HepG2 (cell line): ENCODE measurements around the gene FAM234B. TPM values are rescaled to one million over a fixed set of nuclear protein-coding genes. Genes with fewer than 3 reads are reported as not detected.

ENCODE experiments used
- ATAC-seq: fragments of 200-7000 bp; cut with Tn5 transposase; 3 replicates; pipeline ENCODE4 v1.9.1; 2020; ENCODE audit warnings: mild to moderate bottlenecking, moderate library complexity
- BruUV-seq: library from RNA; stranded (reverse); fragments of 400-500 nt; replicated peaks from 2 replicates; lab custom pipeline; 2021; lab: Mats Ljungman, UMichigan
- CTCF ChIA-PET: fragments of 300-600 bp; formaldehyde crosslinking; extraction: SDS; loops from one replicate; lab custom pipeline; 2021; ENCODE audit warnings: low total read pairs, inconsistent platforms, low intra/inter-chr PET ratio; lab: Yijun Ruan, JAX
- POLR2A ChIA-PET: fragments of 350-600 bp; sonication (Branson Sonifier 250); formaldehyde crosslinking; loops from one replicate; lab custom pipeline; 2020; ENCODE audit warnings: antibody characterized with exemption, inconsistent platforms; lab: Yijun Ruan, JAX
- DNase-seq: peaks from one replicate; pipeline ENCODE4 v3.0.0-alpha.2; 2015; ENCODE audit warnings: low spot score
- FAIRE-seq: peaks from 3 replicates; lab custom pipeline; 2011; peaks lifted over from hg19 to GRCh38; lab: Jason Lieb, UNC
- H2AFZ ChIP-seq: one replicate; pipeline ENCODE4 v1.6.1; 2011; ENCODE audit warnings: low read length, inconsistent platforms
- H3K27ac ChIP-seq: fragments of 300-600 bp; 3 replicates; pipeline ENCODE4 v1.8.0; 2011; ENCODE audit warnings: mixed run types, mild to moderate bottlenecking, mixed read lengths, low read length, inconsistent platforms; ENCODE audit not compliant: insufficient read depth; ENCODE audit errors: extremely low read length
- H3K27me3 ChIP-seq, 2 experiments: fragments of 200-600 bp in 1 of 2; 2 replicates in 1 of 2; 3 replicates in 1 of 2; pipeline versions ENCODE4 v1.6.0 to v1.8.0; 2011; ENCODE audit warnings: low read length in 2 of 2, mild to moderate bottlenecking in 2 of 2, moderate library complexity in 2 of 2, inconsistent platforms in 1 of 2; ENCODE audit not compliant: insufficient read depth in 2 of 2, control insufficient read depth in 1 of 2
- H3K36me3 ChIP-seq, 2 experiments: fragments of 200-600 bp in 1 of 2; replicated peaks in 1 of 2; 2 replicates in 1 of 2; 3 replicates in 1 of 2; pipeline versions ENCODE4 v1.5.1 to v1.8.0; 2011; ENCODE audit warnings: low read length in 2 of 2, inconsistent platforms in 1 of 2; ENCODE audit not compliant: insufficient read depth in 2 of 2, control insufficient read depth in 1 of 2
- H3K4me1 ChIP-seq: 2 replicates; pipeline ENCODE4 v1.5.1; 2012; ENCODE audit warnings: low read length, inconsistent platforms; ENCODE audit not compliant: insufficient read depth
- H3K4me2 ChIP-seq: 2 replicates; pipeline ENCODE4 v1.6.0; 2011; ENCODE audit warnings: low read depth, low read length, inconsistent platforms
- H3K4me3 ChIP-seq, 3 experiments: fragments of 200-600 bp in 1 of 3; sonication (generic), shearing (Covaris generic) in 1 of 3; replicated peaks in 1 of 3; 2 replicates each; pipeline ENCODE4 v1.5.1; 2011 to 2016; ENCODE audit warnings: low read length in 3 of 3, inconsistent platforms in 2 of 3, low read depth in 2 of 3, mild to moderate bottlenecking in 2 of 3, control low read depth in 1 of 3, mixed read lengths in 1 of 3; ENCODE audit not compliant: insufficient read depth in 1 of 3
- H3K79me2 ChIP-seq: one replicate; pipeline ENCODE4 v1.6.1; 2011; ENCODE audit warnings: low read length, inconsistent platforms; ENCODE audit not compliant: insufficient read depth
- H3K9ac ChIP-seq: 2 replicates; pipeline ENCODE4 v1.6.0; 2011; ENCODE audit warnings: mild to moderate bottlenecking, low read depth, low read length, inconsistent platforms; ENCODE audit not compliant: insufficient read depth
- H3K9me3 ChIP-seq: 2 replicates; pipeline ENCODE4 v1.5.1; 2012; ENCODE audit warnings: mild to moderate bottlenecking, low read length
- H4K20me1 ChIP-seq: 2 replicates; pipeline ENCODE4 v1.6.0; 2011; ENCODE audit warnings: inconsistent platforms, mild to moderate bottlenecking, low read length, moderate library complexity; ENCODE audit not compliant: insufficient read depth
- AGO2 ChIP-seq: fragments of 200-400 bp; formaldehyde crosslinking; optimal IDR thresholded peaks from 2 replicates; pipeline ENCODE3; 2017; ENCODE audit warnings: mild to moderate bottlenecking, low read depth, low read length, moderate library complexity
- EED ChIP-seq: sonication (generic); formaldehyde crosslinking; IDR thresholded peaks from 2 replicates; pipeline ENCODE4 v1.5.0; 2020; ENCODE audit warnings: mild to moderate bottlenecking, missing genetic modification reagents
- ISL2 ChIP-seq: sonication (generic); formaldehyde crosslinking; IDR thresholded peaks from 2 replicates; pipeline ENCODE4 v1.5.0; 2020; ENCODE audit warnings: missing genetic modification reagents
- SKI ChIP-seq: fragments of 450-650 bp; IDR thresholded peaks from one replicate; pipeline ENCODE4 v1.6.1; 2018; ENCODE audit warnings: mild to moderate bottlenecking; ENCODE audit not compliant: partially characterized antibody
- ZNF253 ChIP-seq: sonication (generic); formaldehyde crosslinking; IDR thresholded peaks from 2 replicates; pipeline ENCODE4 v1.8.0; 2022; ENCODE audit warnings: mild to moderate bottlenecking, missing genetic modification reagents, borderline replicate concordance
- ZNF546 ChIP-seq: sonication (generic); formaldehyde crosslinking; conservative IDR thresholded peaks from 2 replicates; pipeline ENCODE4 v1.8.1; 2023; ENCODE audit warnings: mild to moderate bottlenecking, missing genetic modification reagents
- ZNF776 ChIP-seq: sonication (generic); formaldehyde crosslinking; IDR thresholded peaks from 2 replicates; pipeline ENCODE4 v1.4.0; 2020; ENCODE audit warnings: mild to moderate bottlenecking, missing genetic modification reagents
- WGBS: methylation state at CpG from one replicate; pipeline ENCODE4 v1.1.6; 2017; ENCODE audit warnings: low lambda C conversion rate; 5-methylcytosine and 5-hydroxymethylcytosine counted together
- in situ Hi-C: cut with HindIII; loops from 2 replicates; pipeline ENCODE4 v1.10.0; 2017; ENCODE audit warnings: low pct_unique_long_range_greater_than_20kb; ENCODE audit not compliant: extremely low pct_ligation_motif_present
- intact Hi-C: fragments of 100-400 bp; cut with micrococcal nuclease; formaldehyde crosslinking; loops from one replicate; pipeline ENCODE4 v1.10.0; 2022; ENCODE audit not compliant: unreplicated experiment
- polyA plus RNA-seq, 8 experiments: library from polyadenylated mRNA; depleted of rRNA in 3 of 8; stranded (reverse) in 7 of 8; unstranded in 1 of 8; fragments of >200 nt; fragmentation: Illumina TruSeq in 4 of 8; extraction: Trizol in 4 of 8; gene quantifications; 2 replicates each; pipeline versions ENCODE4 v1.2.1 to v1.2.3, GENCODE V29; 2011 to 2016; ENCODE audit warnings: low read depth in 4 of 8, missing spikeins in 1 of 8, mixed read lengths in 1 of 8; ENCODE audit not compliant: insufficient read depth in 1 of 8
- total RNA-seq, 5 experiments: library from RNA; depleted of rRNA; stranded (reverse); fragments of >200 nt; fragmentation: Illumina TruSeq; extraction: Trizol; gene quantifications; 2 replicates each; pipeline ENCODE4 v1.2.3, GENCODE V29; 2016; ENCODE audit warnings: low read depth in 1 of 5
- TF ChIP-seq, protein P1 (sequence below): conservative IDR thresholded peaks from 2 replicates; pipeline ENCODE4 v1.6.1; 2018; ENCODE audit warnings: missing genetic modification reagents
- TF ChIP-seq, protein P2 (sequence below): sonication (generic); formaldehyde crosslinking; IDR thresholded peaks from 2 replicates; pipeline ENCODE4 v1.5.1; 2020; ENCODE audit warnings: mild to moderate bottlenecking, moderate library complexity, missing genetic modification reagents
- TF ChIP-seq, protein P3 (sequence below): sonication (generic); formaldehyde crosslinking; IDR thresholded peaks from 2 replicates; pipeline ENCODE4 v1.5.0; 2020; ENCODE audit warnings: mild to moderate bottlenecking, missing genetic modification reagents
- TF ChIP-seq, protein P4 (sequence below): sonication (generic); formaldehyde crosslinking; IDR thresholded peaks from 2 replicates; pipeline ENCODE4 v1.9.0; 2021; ENCODE audit warnings: mild to moderate bottlenecking, missing genetic modification reagents

FAM234B gene
- total and polyA plus RNA-seq, 2 of the 13 experiments (the other 11 are each of a cell fraction or from before 2014, with no cell fraction given), result 7.8 to 13.8 TPM

DNA sequence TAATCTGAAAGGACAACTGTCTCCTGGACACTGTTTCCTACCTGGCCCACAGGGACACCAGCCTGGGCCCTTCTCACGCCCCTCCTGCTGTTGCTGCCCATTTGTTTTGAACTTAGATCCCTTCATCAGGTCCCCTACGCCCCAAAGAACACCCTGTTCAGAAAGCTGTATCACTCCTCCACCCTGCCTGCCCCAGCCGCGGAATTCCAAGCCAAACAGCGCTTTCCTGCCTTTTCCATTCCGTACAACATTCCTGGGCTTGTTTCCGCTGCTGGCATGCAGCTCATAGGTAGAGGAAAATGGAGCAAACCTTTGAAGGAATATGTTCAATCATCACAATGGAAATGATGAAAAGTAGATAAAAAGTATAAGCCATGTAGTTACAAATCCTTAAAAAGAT is 72.1 kb downstream of the FAM234B start:
- no peak overlapping the region for H3K9ac ChIP-seq
- peaks cover 1 to 31% of the 10 kb centered on the region in 2 experiments; a peak in 4 of 5 replicates for H3K27me3 ChIP-seq
- peaks cover 6% of the 10 kb centered on the region; the same call in 1 of the 2 replicates for H3K9me3 ChIP-seq
- H3K79me2 ChIP-seq, result no peaks in the 10 kb centered on the region
- ATAC-seq, result no peak
- H3K27ac ChIP-seq, result no peak overlapping the region
- TF ChIP-seq ZNF776 (CRISPR knock-in tag) (no peak), EED (no peak), SKI (no peak), AGO2 (no peak), ZNF253 (CRISPR knock-in tag) (no peak), ZNF546 (CRISPR knock-in tag) (no peak), ISL2 (CRISPR knock-in tag) (no peak)
- TF ChIP-seq, protein P1, sequence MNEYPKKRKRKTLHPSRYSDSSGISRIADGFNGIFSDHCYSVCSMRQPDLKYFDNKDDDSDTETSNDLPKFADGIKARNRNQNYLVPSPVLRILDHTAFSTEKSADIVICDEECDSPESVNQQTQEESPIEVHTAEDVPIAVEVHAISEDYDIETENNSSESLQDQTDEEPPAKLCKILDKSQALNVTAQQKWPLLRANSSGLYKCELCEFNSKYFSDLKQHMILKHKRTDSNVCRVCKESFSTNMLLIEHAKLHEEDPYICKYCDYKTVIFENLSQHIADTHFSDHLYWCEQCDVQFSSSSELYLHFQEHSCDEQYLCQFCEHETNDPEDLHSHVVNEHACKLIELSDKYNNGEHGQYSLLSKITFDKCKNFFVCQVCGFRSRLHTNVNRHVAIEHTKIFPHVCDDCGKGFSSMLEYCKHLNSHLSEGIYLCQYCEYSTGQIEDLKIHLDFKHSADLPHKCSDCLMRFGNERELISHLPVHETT, result no peak
- TF ChIP-seq, protein P2, sequence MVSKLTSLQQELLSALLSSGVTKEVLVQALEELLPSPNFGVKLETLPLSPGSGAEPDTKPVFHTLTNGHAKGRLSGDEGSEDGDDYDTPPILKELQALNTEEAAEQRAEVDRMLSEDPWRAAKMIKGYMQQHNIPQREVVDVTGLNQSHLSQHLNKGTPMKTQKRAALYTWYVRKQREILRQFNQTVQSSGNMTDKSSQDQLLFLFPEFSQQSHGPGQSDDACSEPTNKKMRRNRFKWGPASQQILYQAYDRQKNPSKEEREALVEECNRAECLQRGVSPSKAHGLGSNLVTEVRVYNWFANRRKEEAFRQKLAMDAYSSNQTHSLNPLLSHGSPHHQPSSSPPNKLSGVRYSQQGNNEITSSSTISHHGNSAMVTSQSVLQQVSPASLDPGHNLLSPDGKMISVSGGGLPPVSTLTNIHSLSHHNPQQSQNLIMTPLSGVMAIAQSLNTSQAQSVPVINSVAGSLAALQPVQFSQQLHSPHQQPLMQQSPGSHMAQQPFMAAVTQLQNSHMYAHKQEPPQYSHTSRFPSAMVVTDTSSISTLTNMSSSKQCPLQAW (CRISPR knock-in tag), result no peak
- TF ChIP-seq, protein P3, sequence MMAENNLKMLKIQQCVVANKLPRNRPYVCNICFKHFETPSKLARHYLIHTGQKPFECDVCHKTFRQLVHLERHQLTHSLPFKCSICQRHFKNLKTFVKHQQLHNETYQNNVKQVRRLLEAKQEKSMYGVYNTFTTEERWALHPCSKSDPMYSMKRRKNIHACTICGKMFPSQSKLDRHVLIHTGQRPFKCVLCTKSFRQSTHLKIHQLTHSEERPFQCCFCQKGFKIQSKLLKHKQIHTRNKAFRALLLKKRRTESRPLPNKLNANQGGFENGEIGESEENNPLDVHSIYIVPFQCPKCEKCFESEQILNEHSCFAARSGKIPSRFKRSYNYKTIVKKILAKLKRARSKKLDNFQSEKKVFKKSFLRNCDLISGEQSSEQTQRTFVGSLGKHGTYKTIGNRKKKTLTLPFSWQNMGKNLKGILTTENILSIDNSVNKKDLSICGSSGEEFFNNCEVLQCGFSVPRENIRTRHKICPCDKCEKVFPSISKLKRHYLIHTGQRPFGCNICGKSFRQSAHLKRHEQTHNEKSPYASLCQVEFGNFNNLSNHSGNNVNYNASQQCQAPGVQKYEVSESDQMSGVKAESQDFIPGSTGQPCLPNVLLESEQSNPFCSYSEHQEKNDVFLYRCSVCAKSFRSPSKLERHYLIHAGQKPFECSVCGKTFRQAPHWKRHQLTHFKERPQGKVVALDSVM (CRISPR knock-in tag), result no peak
- TF ChIP-seq, protein P4, sequence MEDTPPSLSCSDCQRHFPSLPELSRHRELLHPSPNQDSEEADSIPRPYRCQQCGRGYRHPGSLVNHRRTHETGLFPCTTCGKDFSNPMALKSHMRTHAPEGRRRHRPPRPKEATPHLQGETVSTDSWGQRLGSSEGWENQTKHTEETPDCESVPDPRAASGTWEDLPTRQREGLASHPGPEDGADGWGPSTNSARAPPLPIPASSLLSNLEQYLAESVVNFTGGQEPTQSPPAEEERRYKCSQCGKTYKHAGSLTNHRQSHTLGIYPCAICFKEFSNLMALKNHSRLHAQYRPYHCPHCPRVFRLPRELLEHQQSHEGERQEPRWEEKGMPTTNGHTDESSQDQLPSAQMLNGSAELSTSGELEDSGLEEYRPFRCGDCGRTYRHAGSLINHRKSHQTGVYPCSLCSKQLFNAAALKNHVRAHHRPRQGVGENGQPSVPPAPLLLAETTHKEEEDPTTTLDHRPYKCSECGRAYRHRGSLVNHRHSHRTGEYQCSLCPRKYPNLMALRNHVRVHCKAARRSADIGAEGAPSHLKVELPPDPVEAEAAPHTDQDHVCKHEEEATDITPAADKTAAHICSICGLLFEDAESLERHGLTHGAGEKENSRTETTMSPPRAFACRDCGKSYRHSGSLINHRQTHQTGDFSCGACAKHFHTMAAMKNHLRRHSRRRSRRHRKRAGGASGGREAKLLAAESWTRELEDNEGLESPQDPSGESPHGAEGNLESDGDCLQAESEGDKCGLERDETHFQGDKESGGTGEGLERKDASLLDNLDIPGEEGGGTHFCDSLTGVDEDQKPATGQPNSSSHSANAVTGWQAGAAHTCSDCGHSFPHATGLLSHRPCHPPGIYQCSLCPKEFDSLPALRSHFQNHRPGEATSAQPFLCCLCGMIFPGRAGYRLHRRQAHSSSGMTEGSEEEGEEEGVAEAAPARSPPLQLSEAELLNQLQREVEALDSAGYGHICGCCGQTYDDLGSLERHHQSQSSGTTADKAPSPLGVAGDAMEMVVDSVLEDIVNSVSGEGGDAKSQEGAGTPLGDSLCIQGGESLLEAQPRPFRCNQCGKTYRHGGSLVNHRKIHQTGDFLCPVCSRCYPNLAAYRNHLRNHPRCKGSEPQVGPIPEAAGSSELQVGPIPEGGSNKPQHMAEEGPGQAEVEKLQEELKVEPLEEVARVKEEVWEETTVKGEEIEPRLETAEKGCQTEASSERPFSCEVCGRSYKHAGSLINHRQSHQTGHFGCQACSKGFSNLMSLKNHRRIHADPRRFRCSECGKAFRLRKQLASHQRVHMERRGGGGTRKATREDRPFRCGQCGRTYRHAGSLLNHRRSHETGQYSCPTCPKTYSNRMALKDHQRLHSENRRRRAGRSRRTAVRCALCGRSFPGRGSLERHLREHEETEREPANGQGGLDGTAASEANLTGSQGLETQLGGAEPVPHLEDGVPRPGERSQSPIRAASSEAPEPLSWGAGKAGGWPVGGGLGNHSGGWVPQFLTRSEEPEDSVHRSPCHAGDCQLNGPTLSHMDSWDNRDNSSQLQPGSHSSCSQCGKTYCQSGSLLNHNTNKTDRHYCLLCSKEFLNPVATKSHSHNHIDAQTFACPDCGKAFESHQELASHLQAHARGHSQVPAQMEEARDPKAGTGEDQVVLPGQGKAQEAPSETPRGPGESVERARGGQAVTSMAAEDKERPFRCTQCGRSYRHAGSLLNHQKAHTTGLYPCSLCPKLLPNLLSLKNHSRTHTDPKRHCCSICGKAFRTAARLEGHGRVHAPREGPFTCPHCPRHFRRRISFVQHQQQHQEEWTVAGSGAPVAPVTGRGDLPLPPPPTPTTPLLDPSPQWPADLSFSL, result no peak
- TF ChIP-seq, all 625 proteins: peak for 0
- Histone ChIP-seq H3K4me2 (no peak overlapping the region), H2AFZ (no peak overlapping the region), H3K4me1 (peaks cover 5% of the 10 kb centered on the region; the same call in 1 of the 2 replicates), H4K20me1 (no peaks in the 10 kb centered on the region), H3K36me3 (no peaks in the 10 kb centered on the region), H3K4me3 (no peak overlapping the region)
- in situ Hi-C loops (no loop called here), intact Hi-C loops (no loop called here)
- ChIA-PET POLR2A (no interaction called here), CTCF (no interaction called here)
- BruUV-seq, result no TSS peak
- FAIRE-seq (no peak), DNase-seq (no peak)
- WGBS, result 3% methylated on average over 7 of the region's 7 CpGs
